Measurements from ENCODE around the gene MYBPC1. TPM values are rescaled to one million over a fixed set of nuclear protein-coding genes. Genes with fewer than 3 reads are reported as not detected.

Gene MYBPC1
- total and polyA plus RNA-seq, 2 experiments from 2014 or later = 0.18 TPM; not detected in 1

- H4K20me1 ChIP-seq (replicated peaks; ENCODE audit: insufficient read depth) = no peaks in the 10 kb centered on the region
- no peak overlapping the region for H3K4me3 Mint-ChIP-seq
These were observed 90.3 kb downstream of the MYBPC1 start for GRCh38 chr12:101685092-101685491.

More at GRCh38 chr12:101685092-101685491, 90.3 kb downstream of the MYBPC1 start:
- Histone ChIP-seq H2AFZ (peak overlapping the region; percentile 45; the same call in 1 of the 2 replicates), H3K27me3 (ENCODE audit: insufficient read depth) (no peaks in the 10 kb centered on the region), H3K27ac (ENCODE audit: low read depth) (no peak overlapping the region), H3K4me2 (no peak overlapping the region), H3K4me3 (no peak overlapping the region), H3F3A (replicated peaks; ENCODE audit: low read depth) (no peaks in the 10 kb centered on the region), H3K36me3 (ENCODE audit: insufficient read depth) (no peaks in the 10 kb centered on the region), H3K79me2 (replicated peaks; ENCODE audit: insufficient read depth) (no peaks in the 10 kb centered on the region), H3K4me1 (ENCODE audit: insufficient read depth) (peaks cover 20% of the 10 kb centered on the region), H3K9me2 (ENCODE audit: insufficient read depth) (no peaks in the 10 kb centered on the region)
- ATAC-seq = no peak
- no peaks in the 10 kb centered on the region for H3K9me3 Mint-ChIP-seq
- peaks cover 9% of the 10 kb centered on the region; the same call in 2 of the 3 replicates for H3K4me1 Mint-ChIP-seq
- H3K27ac Mint-ChIP-seq = peak overlapping the region; percentile 66; the same call in 1 of the 2 replicates
- no peaks in the 10 kb centered on the region for H3K27me3 Mint-ChIP-seq (ENCODE audit: insufficient read depth, low read depth, poor library complexity)
- H3K36me3 Mint-ChIP-seq (ENCODE audit: low read depth) = no peaks in the 10 kb centered on the region
- TF ChIP-seq ZNF462 (CRISPR knock-in tag; IDR thresholded peaks at IDR 0.05) (no peak), REST (IDR thresholded peaks at IDR 0.05; ENCODE audit: unreplicated experiment) (no peak), CTCF (conservative IDR thresholded peaks at IDR 0.05; ENCODE audit: low read depth in 2 of 2) (no peak), ZNF114 (CRISPR knock-in tag; IDR thresholded peaks at IDR 0.05) (no peak), JUNB (IDR thresholded peaks at IDR 0.05; ENCODE audit: unreplicated experiment) (no peak), ZNF331 (CRISPR knock-in tag; IDR thresholded peaks at IDR 0.05; ENCODE audit: low read depth) (no peak), STAT1 (IDR thresholded peaks at IDR 0.05; ENCODE audit: unreplicated experiment) (no peak)
- no peak for DNase-seq (ENCODE audit: low spot score)

Measured in GM23338 (cell line).